HG03103 (cell line): ENCODE results near the gene KRTAP10-6.
"Not testable (repeated sequence)": the region's sequence is repeated elsewhere in the genome, so short reads cannot be mapped to it uniquely, and the experiment has no call there.

Experiments used
- ATAC-seq: cut with Tn5 transposase; IDR thresholded peaks from one replicate; pipeline ENCODE4 v1.9.1; 2021; ENCODE audit warnings: low read depth; ENCODE audit not compliant: unreplicated experiment

Gene KRTAP10-6

GRCh38 chr21:44564886-44565598 is 27.3 kb downstream of the KRTAP10-6 start:
- ATAC-seq: no peak

- ATAC-seq: no peak
These were observed 28.2 kb downstream of the KRTAP10-6 start for GRCh38 chr21:44564099-44564498.

- no peak for ATAC-seq
These were observed 33.6 kb downstream of the KRTAP10-6 start, which contains the start of gene KRTAP10-3 for GRCh38 chr21:44558695-44559094. TSS of gene KRTAP10-3 (minus strand) at chr21:44558795. CDS start at chr21:44558715, 80 bp downstream.

- ATAC-seq: not testable (repeated sequence)
These were observed 34.0 kb downstream of the KRTAP10-6 start for GRCh38 chr21:44558329-44558675.

GRCh38 chr21:44557491-44558328 is 34.6 kb downstream of the KRTAP10-6 start:
- no peak for ATAC-seq

GRCh38 chr21:44556879-44557278 is 35.4 kb downstream of the KRTAP10-6 start:
- ATAC-seq: no peak

- ATAC-seq: no peak
These were observed 37.0 kb downstream of the KRTAP10-6 start for GRCh38 chr21:44555200-44555875.

GRCh38 chr21:44552681-44553080 is 39.6 kb downstream of the KRTAP10-6 start:
- no peak for ATAC-seq

GRCh38 chr21:44552136-44552535 is 40.2 kb downstream of the KRTAP10-6 start:
- no peak for ATAC-seq

- no peak for ATAC-seq
These were observed 40.9 kb downstream of the KRTAP10-6 start, which contains the start of gene KRTAP10-2 for GRCh38 chr21:44551340-44551961. TSS of gene KRTAP10-2 (minus strand) at chr21:44551505. CDS start at chr21:44551458, 47 bp downstream.

- no peak for ATAC-seq
These were observed 41.5 kb downstream of the KRTAP10-6 start for GRCh38 chr21:44550807-44551206.

GRCh38 chr21:44550285-44550684 is 42.0 kb downstream of the KRTAP10-6 start:
- not testable (repeated sequence) for ATAC-seq

- no peak for ATAC-seq
These were observed 42.6 kb downstream of the KRTAP10-6 start for GRCh38 chr21:44549525-44550211.

- ATAC-seq: no peak
These were observed 43.4 kb downstream of the KRTAP10-6 start for GRCh38 chr21:44548922-44549321.

- no peak for ATAC-seq
These were observed 43.9 kb downstream of the KRTAP10-6 start for GRCh38 chr21:44548381-44548780.

- no peak for ATAC-seq
These were observed 44.5 kb downstream of the KRTAP10-6 start for GRCh38 chr21:44547656-44548331.

GRCh38 chr21:44544566-44544965 is 47.7 kb downstream of the KRTAP10-6 start:
- no peak for ATAC-seq

- no peak for ATAC-seq
These were observed 49.6 kb downstream of the KRTAP10-6 start for GRCh38 chr21:44542716-44543115.
